Breast epithelium (tissue), 3 donors: Measurements from ENCODE around the gene ZIC4.

Source experiments
- CTCF ChIP-seq, 3 donors: fragments of 450-650 bp; IDR thresholded peaks; one replicate each; pipeline ENCODE4 v1.5.1; 2016 to 2017; ENCODE audit warnings: antibody characterized with exemption in 3 of 3, mild to moderate bottlenecking in 3 of 3, moderate library complexity in 3 of 3
- POLR2A ChIP-seq: fragments of 450-650 bp; IDR thresholded peaks from one replicate; pipeline ENCODE4 v1.6.1; 2016; ENCODE audit warnings: antibody characterized with exemption, mild to moderate bottlenecking, moderate library complexity
- POLR2AphosphoS5 ChIP-seq, 3 donors: sonication (generic); formaldehyde crosslinking; IDR thresholded peaks; one replicate each; pipeline ENCODE4 v1.6.1; 2017; ENCODE audit warnings: antibody characterized with exemption in 3 of 3

DNA sequence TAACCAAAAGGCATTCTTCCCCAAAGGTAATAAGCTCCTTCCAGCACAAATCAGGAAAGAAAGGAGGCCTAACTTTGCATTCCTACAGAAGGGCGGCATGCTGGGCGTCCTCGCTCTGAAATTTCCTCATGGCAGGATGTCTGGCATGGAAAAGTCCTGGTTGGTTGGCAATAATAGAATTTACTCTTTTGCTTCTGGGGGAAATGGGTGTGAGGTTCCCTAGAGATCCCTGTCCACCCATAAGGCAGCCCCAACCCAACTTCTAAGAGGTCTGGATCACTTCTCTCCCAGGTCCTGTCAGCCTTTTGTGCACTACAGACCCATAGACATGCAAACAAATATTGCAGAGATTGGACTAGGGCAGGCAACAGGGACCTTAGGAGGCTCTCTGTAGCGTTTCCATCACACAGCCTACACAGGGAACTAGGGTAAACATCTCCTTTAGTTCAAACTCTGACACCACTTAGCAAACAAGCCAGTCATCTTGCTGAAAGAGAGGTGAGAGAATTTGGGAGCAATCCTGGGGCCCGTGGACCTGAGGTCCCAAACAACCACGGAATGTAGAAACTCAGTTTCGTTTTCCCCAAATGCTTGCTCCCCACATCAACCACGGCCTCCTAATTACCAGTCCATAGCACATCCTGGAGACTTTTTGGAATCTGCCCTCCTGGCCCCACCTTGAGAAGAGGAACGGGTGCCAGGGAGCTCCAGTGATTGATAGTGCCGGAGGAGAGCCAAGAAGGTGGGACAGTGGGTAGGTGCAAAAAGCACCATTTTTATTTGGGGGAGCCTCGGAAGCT is 2.1 kb downstream of the ZIC4 start:
- TF ChIP-seq CTCF (IDR thresholded peaks at IDR 0.05) (no peak), POLR2A (no peak), POLR2AphosphoS5 (IDR thresholded peaks at IDR 0.05) (no peak)
